ENCODE results near the gene SHB.

GRCh38 chr9:37957664-37957953 lies 111.4 kb downstream of the SHB start:
- TF ChIP-seq, protein P1, sequence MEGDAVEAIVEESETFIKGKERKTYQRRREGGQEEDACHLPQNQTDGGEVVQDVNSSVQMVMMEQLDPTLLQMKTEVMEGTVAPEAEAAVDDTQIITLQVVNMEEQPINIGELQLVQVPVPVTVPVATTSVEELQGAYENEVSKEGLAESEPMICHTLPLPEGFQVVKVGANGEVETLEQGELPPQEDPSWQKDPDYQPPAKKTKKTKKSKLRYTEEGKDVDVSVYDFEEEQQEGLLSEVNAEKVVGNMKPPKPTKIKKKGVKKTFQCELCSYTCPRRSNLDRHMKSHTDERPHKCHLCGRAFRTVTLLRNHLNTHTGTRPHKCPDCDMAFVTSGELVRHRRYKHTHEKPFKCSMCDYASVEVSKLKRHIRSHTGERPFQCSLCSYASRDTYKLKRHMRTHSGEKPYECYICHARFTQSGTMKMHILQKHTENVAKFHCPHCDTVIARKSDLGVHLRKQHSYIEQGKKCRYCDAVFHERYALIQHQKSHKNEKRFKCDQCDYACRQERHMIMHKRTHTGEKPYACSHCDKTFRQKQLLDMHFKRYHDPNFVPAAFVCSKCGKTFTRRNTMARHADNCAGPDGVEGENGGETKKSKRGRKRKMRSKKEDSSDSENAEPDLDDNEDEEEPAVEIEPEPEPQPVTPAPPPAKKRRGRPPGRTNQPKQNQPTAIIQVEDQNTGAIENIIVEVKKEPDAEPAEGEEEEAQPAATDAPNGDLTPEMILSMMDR (conservative IDR thresholded peaks at IDR 0.05 in 1 of 2, IDR thresholded peaks at IDR 0.05 in 1 of 2; ENCODE audit: low read depth in 1 of 2, low read length in 2 of 2), result no peak
- TF ChIP-seq EZH2 (IDR thresholded peaks at IDR 0.05; ENCODE audit: low read length, missing control alignments), result no peak
